Measurements from ENCODE around the gene ATP6V0A4. TPM values are rescaled to one million over a fixed set of nuclear protein-coding genes. Genes with fewer than 3 reads are reported as not detected.

The ATP6V0A4 gene
- total and polyA plus RNA-seq, 3 experiments from 2014 or later, result not detected

- ChIA-PET POLR2A (no interaction called here), CTCF (no interaction called here)
- H3K36me3 ChIP-seq (ENCODE audit: insufficient read depth, low read length), result no peaks in the 10 kb centered on the region
- peaks cover 4% of the 10 kb centered on the region for H3K27me3 ChIP-seq (ENCODE audit: insufficient read depth, low read length, poor library complexity, severe bottlenecking)
- Mint-ChIP-seq H3K36me3 (peaks cover 0 to 1% (median 0%) of the 10 kb centered on the region in 3 donors), H3K9me3 (no peaks in the 10 kb centered on the region), H3K4me3 (no peak overlapping the region), H3K27ac (no peak overlapping the region), H3K4me1 (peaks cover 0 to 4% (median 0%) of the 10 kb centered on the region in 3 donors), H3K27me3 (peaks cover 7 to 42% of the 10 kb centered on the region in 2 donors)
- H3K9me3 ChIP-seq (ENCODE audit: low read length), result no peaks in the 10 kb centered on the region
- H3K27ac ChIP-seq (ENCODE audit: low read depth, low read length), result no peak overlapping the region
- H3K4me3 ChIP-seq (ENCODE audit: low read length), result no peak overlapping the region
- DNase-seq, result no peak
- no peaks in the 10 kb centered on the region for H3K4me1 ChIP-seq (ENCODE audit: insufficient read depth, low read length)
Measured at GRCh38 chr7:138833596-138833995, 35.6 kb upstream of the ATP6V0A4 start.

GRCh38 chr7:138832966-138833365 lies 35.0 kb upstream of the ATP6V0A4 start:
- POLR2A ChIA-PET, result no interaction called here
- Mint-ChIP-seq H3K36me3 (no peaks in the 10 kb centered on the region), H3K27me3 (peaks cover 7 to 42% of the 10 kb centered on the region in 2 donors), H3K9me3 (no peaks in the 10 kb centered on the region), H3K27ac (no peak overlapping the region), H3K4me3 (no peak overlapping the region), H3K4me1 (peaks cover 0 to 4% (median 0%) of the 10 kb centered on the region in 3 donors)
- H3K9me3 ChIP-seq (ENCODE audit: low read length), result no peaks in the 10 kb centered on the region
- no peak for DNase-seq
- H3K27ac ChIP-seq (ENCODE audit: low read depth, low read length), result no peak overlapping the region
- H3K4me1 ChIP-seq (ENCODE audit: insufficient read depth, low read length), result no peaks in the 10 kb centered on the region
- peaks cover 4% of the 10 kb centered on the region for H3K27me3 ChIP-seq (ENCODE audit: insufficient read depth, low read length, poor library complexity, severe bottlenecking)
- CTCF ChIA-PET, result no interaction called here
- no peak overlapping the region for H3K4me3 ChIP-seq (ENCODE audit: low read length)
- no peaks in the 10 kb centered on the region for H3K36me3 ChIP-seq (ENCODE audit: insufficient read depth, low read length)

- H3K36me3 ChIP-seq (ENCODE audit: insufficient read depth, low read length), result no peaks in the 10 kb centered on the region
- H3K27ac Mint-ChIP-seq, result no peak overlapping the region
- no peaks in the 10 kb centered on the region for H3K9me3 ChIP-seq (ENCODE audit: low read length)
- H3K4me3 ChIP-seq (ENCODE audit: low read length), result no peak overlapping the region
- H3K27me3 ChIP-seq (ENCODE audit: insufficient read depth, low read length, poor library complexity, severe bottlenecking), result no peaks in the 10 kb centered on the region
- DNase-seq, result no peak
- ChIA-PET CTCF (no interaction called here), POLR2A (no interaction called here)
- H3K36me3 Mint-ChIP-seq, result no peaks in the 10 kb centered on the region
- H3K4me1 ChIP-seq (ENCODE audit: insufficient read depth, low read length), result no peaks in the 10 kb centered on the region
- no peaks in the 10 kb centered on the region for H3K9me3 Mint-ChIP-seq
- H3K4me1 Mint-ChIP-seq, result peaks cover 0 to 4% (median 3%) of the 10 kb centered on the region in 3 donors
- H3K27ac ChIP-seq (ENCODE audit: low read depth, low read length), result no peak overlapping the region
- H3K4me3 Mint-ChIP-seq, result no peak overlapping the region
- peaks cover 13 to 47% of the 10 kb centered on the region in 2 donors for H3K27me3 Mint-ChIP-seq
Measured at GRCh38 chr7:138829335-138829734, 31.3 kb upstream of the ATP6V0A4 start.

DNA sequence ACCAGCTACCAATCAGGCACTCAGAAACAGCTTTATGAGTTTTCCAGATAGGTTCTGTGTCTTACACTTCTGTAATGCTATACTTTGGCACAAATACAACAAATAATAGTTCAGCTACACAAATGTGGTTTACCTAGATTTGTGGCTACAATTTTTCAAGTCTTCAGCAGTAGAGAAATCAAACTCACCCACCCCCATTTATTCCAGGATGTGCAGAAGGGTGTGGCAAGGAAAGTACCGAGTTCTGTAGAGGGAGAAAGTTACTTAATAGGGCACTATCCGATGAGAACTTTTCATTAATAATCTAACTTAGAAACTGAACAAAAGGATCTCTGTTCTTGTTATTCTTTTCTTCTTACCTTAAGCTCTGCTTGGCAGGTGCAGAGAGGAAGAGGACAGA lies 30.3 kb upstream of the ATP6V0A4 start:
- no peak for DNase-seq
- Histone ChIP-seq H3K9me3 (ENCODE audit: low read length) (no peaks in the 10 kb centered on the region), H3K4me3 (ENCODE audit: low read length) (no peak overlapping the region), H3K27me3 (ENCODE audit: insufficient read depth, low read length, poor library complexity, severe bottlenecking) (no peaks in the 10 kb centered on the region), H3K4me1 (ENCODE audit: insufficient read depth, low read length) (no peaks in the 10 kb centered on the region), H3K36me3 (ENCODE audit: insufficient read depth, low read length) (no peaks in the 10 kb centered on the region), H3K27ac (ENCODE audit: low read depth, low read length) (no peak overlapping the region)
- Mint-ChIP-seq H3K4me3 (no peak overlapping the region), H3K27ac (no peak overlapping the region), H3K36me3 (no peaks in the 10 kb centered on the region), H3K27me3 (peaks cover 7 to 40% of the 10 kb centered on the region in 2 donors), H3K9me3 (no peaks in the 10 kb centered on the region), H3K4me1 (peaks cover 0 to 3% (median 0%) of the 10 kb centered on the region in 3 donors)
- ChIA-PET POLR2A (no interaction called here), CTCF (no interaction called here)

GRCh38 chr7:138825049-138825721 lies 27.2 kb upstream of the ATP6V0A4 start:
- Histone ChIP-seq H3K9me3 (ENCODE audit: low read length) (no peaks in the 10 kb centered on the region), H3K36me3 (ENCODE audit: insufficient read depth, low read length) (no peaks in the 10 kb centered on the region), H3K27me3 (ENCODE audit: insufficient read depth, low read length, poor library complexity, severe bottlenecking) (no peaks in the 10 kb centered on the region), H3K27ac (ENCODE audit: low read depth, low read length) (no peak overlapping the region), H3K4me3 (ENCODE audit: low read length) (no peak overlapping the region), H3K4me1 (ENCODE audit: insufficient read depth, low read length) (no peaks in the 10 kb centered on the region)
- H3K27ac Mint-ChIP-seq, result no peak overlapping the region
- DNase-seq, result no peak
- ChIA-PET POLR2A (no interaction called here), CTCF (no interaction called here)
- H3K9me3 Mint-ChIP-seq, result no peaks in the 10 kb centered on the region
- peaks cover 7 to 21% of the 10 kb centered on the region in 2 donors for H3K27me3 Mint-ChIP-seq
- H3K4me1 Mint-ChIP-seq, result peaks cover 0 to 3% (median 0%) of the 10 kb centered on the region in 3 donors
- no peaks in the 10 kb centered on the region for H3K36me3 Mint-ChIP-seq
- no peak overlapping the region for H3K4me3 Mint-ChIP-seq

- H3K4me1 ChIP-seq (ENCODE audit: insufficient read depth, low read length), result no peaks in the 10 kb centered on the region
- H3K9me3 ChIP-seq (ENCODE audit: low read length), result no peaks in the 10 kb centered on the region
- H3K4me3 ChIP-seq (ENCODE audit: low read length), result no peak overlapping the region
- POLR2A ChIA-PET, result no interaction called here
- Mint-ChIP-seq H3K27me3 (peaks cover 7 to 18% of the 10 kb centered on the region in 2 donors), H3K4me1 (peaks cover 0 to 3% (median 0%) of the 10 kb centered on the region in 3 donors), H3K36me3 (no peaks in the 10 kb centered on the region), H3K9me3 (no peaks in the 10 kb centered on the region), H3K27ac (no peak overlapping the region), H3K4me3 (no peak overlapping the region)
- no peaks in the 10 kb centered on the region for H3K36me3 ChIP-seq (ENCODE audit: insufficient read depth, low read length)
- no peak for DNase-seq
- no peak overlapping the region for H3K27ac ChIP-seq (ENCODE audit: low read depth, low read length)
- no peaks in the 10 kb centered on the region for H3K27me3 ChIP-seq (ENCODE audit: insufficient read depth, low read length, poor library complexity, severe bottlenecking)
- CTCF ChIA-PET, result no interaction called here
Measured at GRCh38 chr7:138822867-138823535, 25.0 kb upstream of the ATP6V0A4 start.

DNA sequence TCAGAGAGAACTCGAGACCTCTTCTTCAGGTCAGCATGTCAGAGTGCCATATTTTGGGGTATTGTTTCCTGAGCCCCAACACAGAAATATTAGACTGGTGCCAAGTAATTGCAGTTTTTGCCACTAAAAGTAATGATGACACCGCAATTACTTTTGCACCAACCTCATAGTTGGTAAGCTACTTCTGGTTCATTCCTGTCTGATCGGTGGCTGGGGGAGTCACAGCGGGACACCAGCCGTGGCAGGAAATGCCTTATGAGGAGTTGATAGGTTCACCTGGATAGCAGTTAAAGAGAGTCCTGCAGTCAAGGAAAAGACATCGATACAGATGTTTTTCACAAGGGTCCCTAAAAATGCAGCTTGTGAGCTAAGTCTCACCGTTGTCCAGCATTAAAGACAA lies 23.9 kb upstream of the ATP6V0A4 start:
- H3K9me3 Mint-ChIP-seq, result no peaks in the 10 kb centered on the region
- no peak overlapping the region for H3K27ac Mint-ChIP-seq
- Histone ChIP-seq H3K4me1 (ENCODE audit: insufficient read depth, low read length) (no peaks in the 10 kb centered on the region), H3K9me3 (ENCODE audit: low read length) (no peaks in the 10 kb centered on the region), H3K27me3 (ENCODE audit: insufficient read depth, low read length, poor library complexity, severe bottlenecking) (no peaks in the 10 kb centered on the region), H3K27ac (ENCODE audit: low read depth, low read length) (no peak overlapping the region), H3K4me3 (ENCODE audit: low read length) (no peak overlapping the region), H3K36me3 (ENCODE audit: insufficient read depth, low read length) (no peaks in the 10 kb centered on the region)
- H3K4me1 Mint-ChIP-seq, result peaks cover 0 to 3% (median 0%) of the 10 kb centered on the region in 3 donors
- peaks cover 7 to 14% of the 10 kb centered on the region in 2 donors for H3K27me3 Mint-ChIP-seq
- DNase-seq, result no peak
- CTCF ChIA-PET, result no interaction called here
- H3K36me3 Mint-ChIP-seq, result no peaks in the 10 kb centered on the region
- H3K4me3 Mint-ChIP-seq, result no peak overlapping the region
- POLR2A ChIA-PET, result no interaction called here

- Mint-ChIP-seq H3K27ac (no peak overlapping the region), H3K9me3 (no peaks in the 10 kb centered on the region), H3K4me1 (no peaks in the 10 kb centered on the region), H3K36me3 (no peaks in the 10 kb centered on the region), H3K4me3 (no peak overlapping the region), H3K27me3 (peaks cover 0 to 2% of the 10 kb centered on the region in 2 donors)
- Histone ChIP-seq H3K4me3 (ENCODE audit: low read length) (no peak overlapping the region), H3K27me3 (ENCODE audit: insufficient read depth, low read length, poor library complexity, severe bottlenecking) (no peaks in the 10 kb centered on the region), H3K4me1 (ENCODE audit: insufficient read depth, low read length) (no peaks in the 10 kb centered on the region), H3K27ac (ENCODE audit: low read depth, low read length) (no peak overlapping the region), H3K9me3 (ENCODE audit: low read length) (no peaks in the 10 kb centered on the region), H3K36me3 (ENCODE audit: insufficient read depth, low read length) (no peaks in the 10 kb centered on the region)
- ChIA-PET CTCF (no interaction called here), POLR2A (no interaction called here)
- DNase-seq, result no peak
Measured at GRCh38 chr7:138819625-138820024, 21.6 kb upstream of the ATP6V0A4 start.
